GM12878 (cell line): ENCODE data around the gene CPS1. TPM values are rescaled to one million over a fixed set of nuclear protein-coding genes. Genes with fewer than 3 reads are reported as not detected.

ENCODE experiments used
- ATAC-seq: fragments of 200-7000 bp; cut with Tn5 transposase; 3 replicates; pipeline ENCODE4 v1.9.1; 2020; ENCODE audit warnings: mild to moderate bottlenecking, moderate library complexity
- BruUV-seq: library from RNA; stranded (reverse); fragments of 400-500 nt; replicated peaks from 2 replicates; lab custom pipeline; 2021; lab: Mats Ljungman, UMichigan
- CTCF ChIA-PET: fragments of 300-600 bp; sonication (Branson Sonifier 250); formaldehyde crosslinking; extraction: SDS; loops from one replicate; lab custom pipeline; 2021; ENCODE audit warnings: inconsistent platforms; lab: Yijun Ruan, JAX
- POLR2A ChIA-PET: fragments of 350-600 bp; formaldehyde crosslinking; extraction: SDS; loops from one replicate; lab custom pipeline; 2021; ENCODE audit warnings: inconsistent platforms; lab: Charles Lee
- RAD21 ChIA-PET: fragments of 300-600 bp; sonication (Branson Sonifier 250); formaldehyde crosslinking; loops from one replicate; lab custom pipeline; 2023; ENCODE audit warnings: antibody characterized with exemption; ENCODE audit not compliant: unreplicated experiment; lab: Charles Lee
- SMC1A ChIA-PET: fragments of 300-600 bp; sonication (Branson Sonifier 250); formaldehyde crosslinking; loops from one replicate; lab custom pipeline; 2023; ENCODE audit not compliant: unreplicated experiment, uncharacterized antibody; lab: Charles Lee
- DNase-seq: peaks from one replicate; pipeline ENCODE4 v3.0.0-alpha.2; 2011; ENCODE audit warnings: low read depth, low spot score
- FAIRE-seq: peaks from 3 replicates; lab custom pipeline; 2011; peaks lifted over from hg19 to GRCh38; lab: Jason Lieb, UNC
- H2AFZ ChIP-seq: 2 replicates; pipeline ENCODE4 v1.6.0; 2011; ENCODE audit warnings: low read depth, low read length, control low read depth; ENCODE audit not compliant: control insufficient read depth
- H3K27ac ChIP-seq: 2 replicates; pipeline ENCODE4 v1.5.1; 2011; ENCODE audit warnings: control low read depth; ENCODE audit not compliant: control insufficient read depth, insufficient read depth
- H3K27me3 ChIP-seq, 2 experiments: replicated peaks in 1 of 2; 2 replicates each; pipeline versions ENCODE4 v1.6.0 to v1.6.1; 2011; ENCODE audit warnings: low read length in 1 of 2; ENCODE audit not compliant: control insufficient read depth in 2 of 2, insufficient read depth in 2 of 2
- H3K36me3 ChIP-seq, 2 experiments: 2 replicates each; pipeline ENCODE4 v1.5.1; 2011; ENCODE audit warnings: low read length in 1 of 2; ENCODE audit not compliant: control insufficient read depth in 2 of 2, insufficient read depth in 2 of 2
- H3K4me1 ChIP-seq: 2 replicates; pipeline ENCODE4 v1.6.1; 2011; ENCODE audit warnings: mild to moderate bottlenecking, low read length, moderate library complexity, mixed read lengths; ENCODE audit not compliant: control insufficient read depth, insufficient read depth
- H3K4me2 ChIP-seq: 2 replicates; pipeline ENCODE4 v1.6.0; 2011; ENCODE audit warnings: control low read depth; ENCODE audit not compliant: control insufficient read depth, insufficient read depth
- H3K4me3 ChIP-seq: fragments of 200-600 bp; sonication (generic); 2 replicates; pipeline ENCODE4 v1.5.1; 2016
- H3K79me2 ChIP-seq: 2 replicates; pipeline ENCODE4 v1.6.0; 2011; ENCODE audit warnings: low read length; ENCODE audit not compliant: control insufficient read depth, insufficient read depth
- H3K9ac ChIP-seq: 2 replicates; pipeline ENCODE4 v1.8.0; 2011; ENCODE audit warnings: low read length, control low read depth, mixed read lengths; ENCODE audit not compliant: control insufficient read depth, insufficient read depth
- H3K9me3 ChIP-seq: replicated peaks from 3 replicates; pipeline ENCODE4 v1.5.1; 2011; ENCODE audit warnings: mild to moderate bottlenecking, low read length; ENCODE audit not compliant: control insufficient read depth, insufficient read depth
- H4K20me1 ChIP-seq: 2 replicates; pipeline ENCODE4 v1.6.0; 2011; ENCODE audit not compliant: control insufficient read depth, insufficient read depth
- CHD4 ChIP-seq: fragments of 200-600 bp; sonication (generic); IDR thresholded peaks from 2 replicates; pipeline ENCODE4 v1.6.1; 2016; ENCODE audit warnings: mild to moderate bottlenecking
- E2F8 ChIP-seq: fragments of 450-650 bp; IDR thresholded peaks from 2 replicates; pipeline ENCODE4 v1.6.1; 2018; ENCODE audit warnings: mild to moderate bottlenecking, low read depth, moderate library complexity; ENCODE audit not compliant: partially characterized antibody
- FOS ChIP-seq: IDR thresholded peaks from 3 replicates; pipeline ENCODE4 v1.6.1; 2011; ENCODE audit warnings: borderline replicate concordance; ENCODE audit not compliant: insufficient read length; ENCODE audit errors: extremely low read depth
- HCFC1 ChIP-seq: fragments of 150-350 bp; IDR thresholded peaks from 2 replicates; pipeline ENCODE4 v1.6.1; 2014; ENCODE audit warnings: low read length
- POLR2AphosphoS5 ChIP-seq: IDR thresholded peaks from 2 replicates; pipeline ENCODE4 v1.6.1; 2011; ENCODE audit warnings: mild to moderate bottlenecking, low read length, inconsistent platforms
- SMC3 ChIP-seq: IDR thresholded peaks from 2 replicates; pipeline ENCODE4 v1.6.1; 2011; ENCODE audit warnings: low read length, improper control_type of control experiment, borderline replicate concordance
- SP1 ChIP-seq: IDR thresholded peaks from one replicate; pipeline ENCODE4 v1.6.1; 2011; ENCODE audit warnings: low read depth, low read length
- SUZ12 ChIP-seq: fragments of 200-600 bp; sonication (generic); IDR thresholded peaks from one replicate; pipeline ENCODE4 v1.6.1; 2018; ENCODE audit warnings: antibody characterized with exemption, mild to moderate bottlenecking; ENCODE audit not compliant: unreplicated experiment
- TCF7 ChIP-seq: IDR thresholded peaks from 2 replicates; pipeline ENCODE4 v1.6.1; 2014; ENCODE audit warnings: antibody characterized with exemption, borderline replicate concordance
- ZZZ3 ChIP-seq: IDR thresholded peaks from 2 replicates; pipeline ENCODE4 v1.6.1; 2011; ENCODE audit warnings: low read depth; ENCODE audit not compliant: control insufficient read depth, insufficient read length
- WGBS: methylation state at CpG from one replicate; pipeline ENCODE4 v1.1.6; 2016; ENCODE audit warnings: low lambda C conversion rate; ENCODE audit not compliant: insufficient replicate concordance, insufficient coverage; ENCODE audit errors: missing lambda C conversion rate; 5-methylcytosine and 5-hydroxymethylcytosine counted together
- in situ Hi-C: fragments of 300-500 bp; cut with MboI; formaldehyde crosslinking; loops from 9 replicates; pipeline ENCODE4 v1.14.3; 2018; ENCODE audit warnings: mixed read lengths
- intact Hi-C: fragments of 100-400 bp; cut with micrococcal nuclease; formaldehyde crosslinking; loops from one replicate; pipeline ENCODE4 v1.14.2; 2022; ENCODE audit not compliant: unreplicated experiment
- polyA plus RNA-seq, 11 experiments: library from polyadenylated mRNA; depleted of rRNA in 4 of 11; unstranded in 6 of 11; stranded (reverse) in 5 of 11; fragments of >200 nt; fragmentation: Nextera tagmentation in 4 of 11; fragmentation: Illumina TruSeq in 1 of 11; extraction: Ambion mirVana in 4 of 11; extraction: Trizol in 1 of 11; gene quantifications; 1 replicate in 1 of 11; 2 replicates in 10 of 11; pipeline versions ENCODE4 v1.2.1 to v1.2.3, GENCODE V29; 2011 to 2016; ENCODE audit warnings: inconsistent platforms in 2 of 11, missing spikeins in 2 of 11, low read depth in 1 of 11
- total RNA-seq, 4 experiments: library from RNA; depleted of rRNA in 3 of 4; stranded (reverse); fragments of >200 nt in 3 of 4; fragmentation: Illumina TruSeq in 1 of 4; extraction: Trizol in 1 of 4; gene quantifications; 2 replicates each; pipeline versions ENCODE4 v1.2.1 to v1.2.3, GENCODE V29; 2013 to 2021

Gene CPS1
- total and polyA plus RNA-seq, 10 of the 15 experiments (the other 5 are each of a cell fraction or from before 2014, with no cell fraction given), result 0.20 to 4.6 (median 0.55) TPM

GRCh38 chr2:210540471-210540870 is 15.9 kb upstream of the CPS1 start:
- no peaks in the 10 kb centered on the region for H3K79me2 ChIP-seq
- no TSS peak for BruUV-seq
- ChIA-PET SMC1A (interaction anchor here (1.3 kb wide), 1 partner anchor 9 kb away, joined by 6 read pairs; no protein-coding TSS in a partner anchor), POLR2A (no interaction called here), RAD21 (no interaction called here), CTCF (interaction anchor here (1.1 to 1.4 kb wide), 3 partner anchors 16 to 38 kb away, joined by 3 to 5 read pairs (median 4); no protein-coding TSS in a partner anchor)
- TF ChIP-seq POLR2AphosphoS5, result no peak
- no peak for TF ChIP-seq ZZZ3
- no peak for TF ChIP-seq SMC3
- H3K27me3 ChIP-seq, result no peaks in the 10 kb centered on the region
- WGBS, result 48% methylated on average over 4 of the region's 4 CpGs
- intact Hi-C loops, result no loop called here
- FAIRE-seq (no peak), DNase-seq (no peak), ATAC-seq (no peak)
- in situ Hi-C loops, result no loop called here
- no peak overlapping the region for H3K27ac ChIP-seq
- H3K4me1 ChIP-seq, result no peaks in the 10 kb centered on the region
- no peaks in the 10 kb centered on the region for H4K20me1 ChIP-seq
- H2AFZ ChIP-seq, result no peak overlapping the region
- H3K4me2 ChIP-seq, result no peak overlapping the region
- no peak overlapping the region for H3K4me3 ChIP-seq
- H3K36me3 ChIP-seq, result no peaks in the 10 kb centered on the region
- no peak overlapping the region for H3K9ac ChIP-seq
- no peaks in the 10 kb centered on the region for H3K9me3 ChIP-seq

DNA sequence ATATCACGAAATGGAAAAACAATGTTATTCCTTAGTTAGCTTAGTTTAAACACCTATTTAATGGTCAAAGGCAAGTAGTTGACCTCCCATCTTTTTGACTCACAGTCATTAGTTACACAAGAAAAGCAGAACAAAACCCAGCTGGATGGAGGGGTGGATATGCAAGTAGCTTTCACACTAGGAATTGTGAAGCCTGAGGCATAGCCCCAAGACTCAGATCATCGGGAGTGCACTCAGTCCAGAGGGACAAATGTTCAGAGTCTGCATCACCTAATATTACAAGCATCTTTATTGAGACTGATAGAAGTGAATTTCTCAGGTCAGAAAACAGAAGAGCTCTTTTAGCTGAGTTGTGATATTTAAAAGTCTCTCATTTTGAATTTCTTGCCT is 15.5 kb upstream of the CPS1 start:
- Histone ChIP-seq H2AFZ (no peak overlapping the region), H3K36me3 (no peaks in the 10 kb centered on the region), H3K9ac (no peak overlapping the region), H4K20me1 (no peaks in the 10 kb centered on the region), H3K4me3 (no peak overlapping the region), H3K79me2 (no peaks in the 10 kb centered on the region), H3K4me1 (no peaks in the 10 kb centered on the region), H3K27me3 (no peaks in the 10 kb centered on the region), H3K4me2 (no peak overlapping the region), H3K27ac (no peak overlapping the region), H3K9me3 (no peaks in the 10 kb centered on the region)
- no peak for DNase-seq
- BruUV-seq, result no TSS peak
- CTCF ChIA-PET, result interaction anchor here (1.1 to 1.4 kb wide), 3 partner anchors 16 to 38 kb away, joined by 3 to 5 read pairs (median 4); no protein-coding TSS in a partner anchor
- FAIRE-seq, result no peak
- ATAC-seq, result no peak
- SMC1A ChIA-PET, result interaction anchor here (1.3 kb wide), 1 partner anchor 9 kb away, joined by 6 read pairs; no protein-coding TSS in a partner anchor
- in situ Hi-C loops (no loop called here), intact Hi-C loops (no loop called here)
- no peak for TF ChIP-seq CHD4
- no peak for TF ChIP-seq E2F8
- TF ChIP-seq TCF7, result no peak
- TF ChIP-seq HCFC1, result no peak
- no peak for TF ChIP-seq SP1
- TF ChIP-seq SUZ12, result no peak
- no peak for TF ChIP-seq FOS
- RAD21 ChIA-PET, result no interaction called here
- WGBS, result 39% methylated on average over 2 of the region's 2 CpGs
- POLR2A ChIA-PET, result no interaction called here
